Measurements from ENCODE around the gene PTBP3. TPM values are rescaled to one million over a fixed set of nuclear protein-coding genes. Genes with fewer than 3 reads are reported as not detected.
"Not testable (repeated sequence)": the region's sequence is repeated elsewhere in the genome, so short reads cannot be mapped to it uniquely, and the experiment has no call there.

Gene PTBP3
- total RNA-seq, 1 donor from 2014 or later = 165 TPM

GRCh38 chr9:112194969-112195431, 138.4 kb downstream of the PTBP3 start:
- ATAC-seq = no peak

GRCh38 chr9:112193572-112194288, 139.7 kb downstream of the PTBP3 start:
- peak; percentile 29 for ATAC-seq

GRCh38 chr9:112190320-112190719, 143.1 kb downstream of the PTBP3 start:
- ATAC-seq = not testable (repeated sequence)

DNA sequence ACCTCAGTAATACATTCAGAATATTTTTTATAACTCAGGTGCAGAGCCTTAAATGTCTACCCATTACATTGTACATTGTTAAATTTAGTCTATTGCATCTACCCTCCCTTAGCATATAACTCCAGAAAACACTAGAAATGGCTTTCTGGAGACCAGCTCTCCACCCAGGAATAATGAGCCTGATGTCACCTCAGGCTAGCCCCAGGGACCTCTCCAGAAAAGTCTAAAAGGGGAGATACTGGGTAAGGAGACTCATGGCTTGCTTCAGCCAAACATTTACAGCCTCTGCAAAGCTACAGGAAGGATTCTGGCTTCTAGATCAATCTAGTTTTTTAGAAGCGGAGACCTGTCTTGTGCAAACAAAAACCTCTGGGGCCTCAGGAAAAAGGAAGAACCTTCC, 144.5 kb downstream of the PTBP3 start:
- no peak for ATAC-seq

DNA sequence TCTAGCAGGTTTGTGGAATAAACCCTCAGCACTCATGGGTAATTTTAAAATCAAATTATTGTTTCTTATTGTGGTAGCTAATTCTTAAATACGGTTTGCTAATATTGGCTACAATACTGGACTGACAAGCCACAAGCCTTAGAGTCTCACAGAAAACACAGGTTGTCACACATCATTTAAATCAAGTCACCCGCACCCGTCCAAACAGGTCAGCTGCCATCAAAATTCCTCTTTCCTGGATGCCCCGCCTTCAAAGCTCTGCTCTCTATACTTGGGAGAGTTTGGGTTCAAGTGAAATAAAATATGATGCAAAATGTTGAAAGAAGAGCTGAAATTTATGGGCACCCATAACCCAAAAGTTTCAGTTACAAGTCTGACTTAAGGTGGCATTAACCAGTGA, 146.0 kb downstream of the PTBP3 start:
- ATAC-seq = peak; percentile 55

DNA sequence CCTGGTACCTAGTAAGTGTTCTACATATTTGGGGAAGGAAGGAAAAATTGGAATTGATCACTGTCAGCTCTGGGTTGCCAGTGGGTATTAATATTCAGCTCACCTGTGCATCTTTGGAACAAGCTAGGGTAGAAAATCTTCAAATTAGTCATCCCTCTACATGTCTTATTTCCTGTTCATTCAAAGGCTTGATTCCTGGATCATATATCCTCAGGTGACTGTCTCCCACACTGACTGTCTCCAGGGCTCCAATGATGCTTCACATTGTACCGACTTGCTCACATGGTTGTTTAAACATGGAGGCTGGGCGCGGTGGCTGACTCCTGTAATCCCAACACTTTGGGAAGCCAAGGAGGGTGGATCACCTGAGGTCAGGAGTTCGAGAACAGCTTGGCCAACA, 146.7 kb downstream of the PTBP3 start:
- ATAC-seq = peak; percentile 99

DNA sequence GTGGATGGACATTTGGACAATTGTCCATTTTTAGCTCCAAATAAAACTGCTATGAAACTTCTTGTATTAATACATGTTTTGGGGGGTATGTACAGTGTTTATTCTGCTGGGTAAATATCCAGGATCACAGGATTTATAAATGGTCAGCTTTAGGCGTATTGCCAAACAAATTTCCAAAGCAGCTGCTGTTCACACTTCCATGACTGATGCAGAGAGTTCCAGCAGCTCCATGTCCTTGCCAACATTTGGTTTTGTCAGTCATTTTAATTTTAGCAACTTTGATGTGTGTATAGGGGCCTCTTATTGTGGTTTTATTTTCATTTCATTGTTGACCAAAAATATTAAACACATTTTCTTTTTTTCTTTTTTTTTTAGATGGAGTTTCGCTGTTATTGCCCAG, 148.5 kb downstream of the PTBP3 start:
- ATAC-seq = no peak

DNA sequence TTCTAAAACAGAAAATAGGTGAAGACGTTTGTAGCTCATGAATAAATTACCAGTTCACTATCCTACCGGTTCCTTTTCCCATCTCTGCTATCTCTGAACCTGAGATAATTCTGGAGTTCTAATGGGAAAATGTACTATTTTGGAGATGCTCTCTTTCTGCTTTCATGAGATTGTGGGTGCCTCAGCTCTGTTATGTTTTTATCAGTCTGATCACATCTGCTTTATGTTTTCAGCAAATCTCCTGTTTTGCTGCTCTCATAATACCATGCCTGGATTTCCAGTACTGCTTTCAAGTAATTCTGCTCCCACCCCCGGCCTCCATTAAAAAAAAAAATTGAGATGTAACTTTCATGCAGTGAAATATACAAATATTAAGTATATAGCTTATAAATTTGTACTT, 149.2 kb downstream of the PTBP3 start:
- ATAC-seq = no peak

DNA sequence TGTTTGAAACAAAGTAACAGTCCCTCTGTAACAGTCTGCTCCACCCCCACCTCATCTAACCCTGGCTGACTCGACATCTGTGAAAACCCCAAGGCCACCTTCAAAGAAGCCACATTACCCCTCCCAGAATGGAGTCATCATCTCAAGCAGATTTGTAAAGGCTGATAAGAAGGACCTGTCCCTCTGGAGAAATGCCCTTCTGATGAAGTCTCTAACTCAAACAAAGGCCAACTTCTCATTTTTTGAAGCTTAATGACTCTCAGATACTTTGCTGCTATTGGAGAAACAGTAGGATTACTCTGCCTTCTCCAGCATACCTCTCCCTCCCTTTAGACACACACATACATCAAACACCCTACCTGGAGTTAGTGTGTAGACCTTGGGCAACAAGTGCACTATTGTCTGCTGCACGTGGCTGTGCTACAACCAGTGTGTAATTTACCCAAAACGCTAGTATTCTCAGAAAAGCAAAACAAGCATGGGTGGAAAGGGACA, 153.0 kb downstream of the PTBP3 start:
- no peak for ATAC-seq

GRCh38 chr9:112179816-112180215, 153.6 kb downstream of the PTBP3 start:
- no peak for ATAC-seq

DNA sequence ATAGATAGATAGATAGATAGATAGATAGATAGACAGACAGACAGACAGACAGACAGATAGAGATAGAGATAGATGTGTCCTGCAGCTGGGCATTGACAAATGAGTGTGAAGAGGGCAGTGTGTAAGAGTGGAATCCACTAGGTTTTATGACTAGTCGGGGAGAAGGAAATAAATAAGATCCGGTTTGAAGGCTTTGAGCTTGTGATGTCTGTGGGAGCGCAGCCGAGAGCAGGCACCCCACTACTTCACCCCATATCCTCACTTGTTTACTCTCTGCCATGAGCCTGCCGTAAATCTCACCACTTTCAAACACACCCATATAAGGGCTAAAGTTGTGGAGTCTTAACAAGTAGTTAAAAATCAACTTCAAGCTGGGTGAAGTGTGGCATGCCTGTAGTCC, 156.9 kb downstream of the PTBP3 start:
- ATAC-seq = no peak

GRCh38 chr9:112175796-112176315, 157.6 kb downstream of the PTBP3 start:
- no peak for ATAC-seq

DNA sequence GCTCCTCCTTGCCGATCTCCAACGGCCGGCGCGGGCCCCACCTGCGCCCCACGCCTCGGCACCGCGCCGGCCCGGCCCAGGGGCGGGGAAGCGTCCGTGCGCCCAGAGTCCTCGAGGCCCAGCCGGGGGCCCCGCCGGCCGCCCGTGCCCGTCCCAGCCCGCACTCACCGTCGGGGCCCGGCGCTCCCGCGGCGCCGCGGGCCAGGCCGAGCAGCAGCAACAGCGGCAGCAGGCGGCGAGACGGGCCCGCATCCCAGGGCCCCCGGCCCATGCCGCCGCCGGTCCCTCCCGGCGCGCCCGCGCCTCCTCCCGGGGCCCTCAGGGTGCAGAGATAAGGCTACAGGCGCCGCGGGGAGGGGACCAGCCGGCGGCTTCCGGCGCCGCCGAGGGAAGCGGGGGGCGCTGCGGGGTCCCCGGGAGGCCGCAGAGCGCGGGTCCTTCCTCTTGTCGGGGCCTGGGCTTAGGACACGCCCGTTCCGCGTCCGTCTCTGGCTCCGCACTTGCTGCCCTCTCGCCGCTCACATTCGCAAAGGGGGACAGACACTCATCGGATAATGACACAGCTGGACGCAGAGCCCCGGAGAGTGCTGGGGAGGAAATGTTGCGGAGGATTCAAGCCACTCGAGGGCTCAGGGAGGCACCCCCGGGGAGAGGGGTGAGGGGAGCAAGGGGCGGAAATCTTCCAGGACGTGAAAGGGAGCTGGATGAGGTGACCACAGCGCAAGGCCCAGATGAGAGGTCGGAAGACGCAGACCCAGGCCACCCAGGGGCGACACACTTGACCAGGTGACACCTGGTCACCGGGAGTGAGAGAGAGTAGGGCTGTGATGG, 158.2 kb downstream of the PTBP3 start, which contains the start of gene SUSD1:
TSS of gene SUSD1 (minus strand) at position 333 of the 831 bp plus-strand sequence. CDS start at position 271, 62 bp downstream.
- peak; percentile 43 for ATAC-seq

DNA sequence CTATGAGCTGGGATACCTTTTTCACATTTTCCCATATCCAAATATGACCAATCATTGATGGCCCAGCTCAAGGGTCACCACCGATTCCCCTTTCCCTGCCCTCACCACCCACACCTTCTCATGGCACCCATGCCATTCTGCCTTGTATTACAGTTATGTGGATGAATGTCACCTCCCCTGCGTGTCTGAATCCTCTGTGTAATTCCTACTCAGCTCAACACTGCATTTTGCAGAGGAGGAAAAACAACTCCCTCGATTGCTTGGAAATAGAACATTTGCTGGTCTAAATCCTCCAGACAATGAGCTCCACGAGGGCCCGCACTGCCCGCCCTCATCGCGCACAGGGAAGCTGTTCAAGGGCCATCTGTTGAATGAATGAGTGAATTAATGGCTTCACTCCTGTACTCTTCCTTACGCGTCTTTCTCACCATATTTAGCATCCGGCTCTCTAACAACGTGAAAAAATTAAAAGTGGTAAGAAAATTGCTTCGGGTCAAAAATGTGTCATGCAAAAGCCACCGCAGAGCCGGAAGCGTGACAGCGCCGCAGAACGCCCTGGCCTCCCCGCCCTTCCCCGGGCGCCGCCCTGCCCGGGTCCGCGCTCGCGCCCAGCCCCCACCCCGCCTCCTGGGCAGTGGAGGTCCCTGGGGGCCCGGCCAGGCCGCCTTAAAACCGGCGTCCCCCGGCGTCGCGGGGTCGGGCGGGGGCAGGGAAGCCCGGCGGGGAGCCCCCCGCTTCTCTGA, 159.0 kb downstream of the PTBP3 start:
- ATAC-seq = peak; percentile 76

- peak; percentile 24 for ATAC-seq
Measured at GRCh38 chr9:112173489-112174221, 159.8 kb downstream of the PTBP3 start.

DNA sequence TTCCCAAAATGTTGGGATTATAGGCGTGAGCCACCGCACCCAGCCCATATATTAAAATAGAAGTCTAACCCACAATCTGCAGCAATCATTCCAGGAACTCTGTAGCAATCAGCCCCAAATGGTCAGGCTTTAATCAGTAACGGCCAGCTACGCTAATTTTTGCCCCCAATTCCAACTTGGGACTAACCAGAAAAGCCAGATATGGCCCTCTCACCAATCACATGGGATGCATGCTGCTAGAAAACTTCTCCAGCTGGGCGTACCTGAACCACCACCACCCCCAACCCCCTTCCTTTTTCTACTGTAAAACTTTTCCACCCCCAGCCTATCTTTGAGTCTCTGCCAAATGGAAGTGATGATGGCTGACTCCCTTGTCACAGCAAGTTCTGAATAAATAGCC, 162.5 kb downstream of the PTBP3 start:
- no peak for ATAC-seq

GRCh38 chr9:112170235-112170634, 163.2 kb downstream of the PTBP3 start:
- peak; percentile 90 for ATAC-seq

DNA sequence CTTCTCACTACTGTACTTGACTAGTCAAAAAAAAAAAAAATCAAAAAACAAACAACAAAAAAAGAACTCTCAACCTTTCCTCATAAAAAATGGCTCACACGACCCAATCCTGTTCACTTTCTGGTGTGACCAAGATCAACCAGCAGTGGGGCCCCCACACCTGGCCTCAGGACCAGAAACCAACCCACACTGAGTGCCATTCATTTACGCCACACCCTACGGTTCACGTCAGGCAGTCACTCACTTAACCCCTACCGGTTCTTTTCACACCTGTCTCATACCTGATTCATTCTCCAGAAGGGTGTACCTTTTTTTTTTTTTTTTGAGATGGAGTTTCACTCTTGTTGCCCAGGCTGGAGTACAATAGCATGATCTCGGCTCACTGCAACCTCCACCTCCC, 164.1 kb downstream of the PTBP3 start:
- ATAC-seq = peak; percentile 79

DNA sequence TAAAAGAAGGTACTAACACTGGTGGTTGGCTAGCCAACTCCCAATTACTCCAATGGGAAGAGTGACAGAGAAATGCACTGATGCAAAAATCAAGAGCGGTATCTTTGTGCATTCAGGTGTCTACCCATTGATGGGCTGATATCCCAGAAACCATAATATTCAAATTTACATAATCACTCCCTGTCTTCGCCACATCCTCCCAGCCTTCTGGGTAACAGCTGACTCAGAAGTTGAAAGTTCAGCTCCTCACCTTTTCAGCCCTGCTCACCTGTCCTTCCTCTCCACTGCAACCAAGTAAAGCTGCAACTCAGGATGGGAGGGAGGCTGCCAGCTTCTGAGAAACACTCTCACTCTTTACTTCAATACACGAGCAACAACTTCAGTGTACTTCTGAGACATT, 165.2 kb downstream of the PTBP3 start:
- peak; percentile 7 for ATAC-seq

Data from esophagus mucosa (tissue), 1 donor.